Activated T-cell treated with anti-CD3 and anti-CD28 coated beads, Interleukin-2, amount 50 U/mL, for 4 hours (primary cell): ENCODE results near the gene CFAP107. TPM values are rescaled to one million over a fixed set of nuclear protein-coding genes. Genes with fewer than 3 reads are reported as not detected.
"Not testable (repeated sequence)": the region's sequence is repeated elsewhere in the genome, so short reads cannot be mapped to it uniquely, and the experiment has no call there.

Source experiments
- ATAC-seq, 2 donors: fragments of 200-7000 bp; cut with Tn5 transposase; one replicate each; pipeline ENCODE4 v1.10.0; 2021
- DNase-seq: peaks from one replicate; pipeline ENCODE4 v3.0.0-alpha.2; 2020
- H3K27me3 Mint-ChIP-seq: one replicate; pipeline ENCODE4 v1.8.0; 2021; ENCODE audit warnings: low read depth, mixed read lengths
- H3K36me3 Mint-ChIP-seq: one replicate; pipeline ENCODE4 v1.8.0; 2022; ENCODE audit warnings: mixed read lengths; ENCODE audit not compliant: insufficient read depth
- H3K4me1 Mint-ChIP-seq: one replicate; pipeline ENCODE4 v1.8.0; 2021; ENCODE audit warnings: low read depth, mixed read lengths
- H3K4me3 Mint-ChIP-seq: one replicate; pipeline ENCODE4 v1.8.0; 2021; ENCODE audit warnings: mild to moderate bottlenecking, moderate library complexity, mixed read lengths
- H3K9me3 Mint-ChIP-seq: one replicate; pipeline ENCODE4 v1.8.0; 2021; ENCODE audit warnings: mixed read lengths
- total RNA-seq, 3 donors: library from RNA; stranded (reverse); gene quantifications; one replicate each; pipeline ENCODE4 v1.2.1, GENCODE V29; 2021

The CFAP107 gene, protein sequence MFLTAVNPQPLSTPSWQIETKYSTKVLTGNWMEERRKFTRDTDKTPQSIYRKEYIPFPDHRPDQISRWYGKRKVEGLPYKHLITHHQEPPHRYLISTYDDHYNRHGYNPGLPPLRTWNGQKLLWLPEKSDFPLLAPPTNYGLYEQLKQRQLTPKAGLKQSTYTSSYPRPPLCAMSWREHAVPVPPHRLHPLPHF
- total RNA-seq = not detected

DNA sequence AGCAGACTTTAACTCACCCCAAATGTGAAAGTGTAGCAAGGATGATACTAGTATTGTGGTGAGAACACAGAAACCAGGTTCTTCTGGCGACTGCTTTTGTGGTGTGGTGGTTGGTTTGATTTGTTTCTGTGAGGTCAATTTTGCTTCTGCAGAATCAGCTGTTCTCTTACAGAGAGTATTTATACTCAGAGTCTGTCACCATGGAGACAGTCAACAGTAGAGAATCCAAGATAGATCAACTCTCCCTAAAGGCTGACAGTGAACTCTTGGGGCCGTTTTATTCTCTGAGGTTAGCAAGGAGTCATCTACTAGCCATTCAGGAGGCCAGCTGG lies at the start of gene CFAP107:
Gene CFAP107, plus strand, starts transcription at position 209 of the 332 bp plus-strand sequence. CDS start 231 bp downstream, outside the sequence.
- Mint-ChIP-seq H3K9me3 (peaks cover 28% of the 10 kb centered on the region), H3K27me3 (peaks cover 53% of the 10 kb centered on the region)

DNA sequence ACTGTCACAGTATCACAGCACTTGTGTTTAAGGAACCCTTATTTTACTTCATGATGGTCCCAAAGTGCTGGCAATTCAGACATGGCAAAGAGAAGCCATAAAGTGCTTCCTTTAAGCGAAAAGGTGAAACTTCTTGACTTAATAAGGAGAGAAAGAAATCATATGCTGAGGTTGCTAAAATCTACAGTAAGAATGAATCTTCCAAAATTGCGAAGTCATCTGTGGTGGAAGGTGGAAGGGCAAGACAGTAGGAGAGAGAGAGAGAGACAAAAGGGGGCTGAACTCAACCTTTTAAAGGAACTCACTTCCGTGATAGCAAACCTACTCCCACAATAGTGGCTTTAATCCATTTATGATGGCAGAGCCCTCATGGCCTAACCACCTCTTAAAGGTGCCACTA lies 49.3 kb upstream of the CFAP107 start:
- H3K4me3 Mint-ChIP-seq = no peak overlapping the region
- H3K36me3 Mint-ChIP-seq = peaks cover 2% of the 10 kb centered on the region
- H3K4me1 Mint-ChIP-seq = no peaks in the 10 kb centered on the region
- peaks cover 19% of the 10 kb centered on the region for H3K27me3 Mint-ChIP-seq
- DNase-seq (no peak), ATAC-seq (no peak)
- peaks cover 4% of the 10 kb centered on the region for H3K9me3 Mint-ChIP-seq

More for the DNA sequence above, at the start of gene CFAP107:
- no peak for DNase-seq
- H3K36me3 Mint-ChIP-seq = peaks cover 2% of the 10 kb centered on the region
- ATAC-seq = no peak
- H3K4me1 Mint-ChIP-seq = no peaks in the 10 kb centered on the region
- H3K4me3 Mint-ChIP-seq = no peak within 1 kb of the TSS

DNA sequence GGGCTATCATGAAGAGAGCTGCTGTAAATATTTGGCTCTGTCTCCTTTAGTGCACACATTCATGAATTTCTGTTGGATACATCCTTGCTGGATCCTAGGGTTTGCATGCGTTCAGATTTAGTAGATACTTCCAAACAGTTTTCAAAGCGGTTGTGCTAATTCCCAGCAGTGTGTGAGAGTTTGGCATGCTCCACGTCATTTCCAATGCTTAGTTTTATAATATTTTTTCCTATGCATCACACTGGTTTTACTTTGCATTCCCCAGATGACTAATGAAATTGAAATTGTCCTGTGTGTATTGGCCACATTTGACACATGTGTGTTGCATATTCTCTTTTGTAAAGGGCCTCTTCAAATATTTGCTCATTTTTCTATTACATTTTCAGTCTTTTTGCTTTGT lies 48.6 kb upstream of the CFAP107 start:
- Mint-ChIP-seq H3K9me3 (peaks cover 4% of the 10 kb centered on the region), H3K36me3 (peaks cover 2% of the 10 kb centered on the region), H3K27me3 (peaks cover 17% of the 10 kb centered on the region), H3K4me1 (no peaks in the 10 kb centered on the region), H3K4me3 (no peak overlapping the region)
- DNase-seq (no peak), ATAC-seq (no peak)

DNA sequence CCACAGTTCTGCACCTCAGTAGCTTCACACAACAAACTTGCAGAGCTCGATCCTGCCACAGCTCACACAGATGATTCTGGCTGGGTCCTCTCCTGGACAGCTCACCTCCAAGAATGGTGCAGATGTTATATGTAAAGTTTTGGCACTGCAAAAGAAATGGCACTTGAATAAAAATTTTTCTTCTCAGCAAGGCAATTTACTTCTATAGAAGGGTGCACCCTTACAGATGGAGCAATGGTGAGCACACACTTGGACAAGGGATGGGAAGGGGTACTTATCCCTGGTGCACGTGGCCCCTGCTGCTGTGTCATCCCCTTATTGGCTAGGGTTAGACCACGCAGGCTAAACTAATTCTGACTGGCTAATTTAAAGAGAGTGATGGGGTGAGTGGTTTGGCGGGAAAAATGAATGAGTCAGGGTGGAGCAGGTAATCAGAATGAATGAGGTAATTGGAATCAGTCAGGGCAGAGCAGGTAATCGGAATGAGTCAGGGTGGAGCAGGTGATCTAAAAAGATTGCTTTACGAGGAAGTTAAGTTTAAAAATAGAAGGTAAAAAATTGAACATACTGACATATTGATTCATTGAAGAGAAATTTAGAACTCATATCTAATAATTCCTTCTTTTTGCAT lies 42.1 kb upstream of the CFAP107 start:
- no peak for ATAC-seq
- H3K4me1 Mint-ChIP-seq = no peaks in the 10 kb centered on the region
- H3K9me3 Mint-ChIP-seq = peaks cover 27% of the 10 kb centered on the region
- no peak for DNase-seq
- no peak overlapping the region for H3K4me3 Mint-ChIP-seq
- H3K27me3 Mint-ChIP-seq = peaks cover 19% of the 10 kb centered on the region
- peaks cover 2% of the 10 kb centered on the region for H3K36me3 Mint-ChIP-seq

DNA sequence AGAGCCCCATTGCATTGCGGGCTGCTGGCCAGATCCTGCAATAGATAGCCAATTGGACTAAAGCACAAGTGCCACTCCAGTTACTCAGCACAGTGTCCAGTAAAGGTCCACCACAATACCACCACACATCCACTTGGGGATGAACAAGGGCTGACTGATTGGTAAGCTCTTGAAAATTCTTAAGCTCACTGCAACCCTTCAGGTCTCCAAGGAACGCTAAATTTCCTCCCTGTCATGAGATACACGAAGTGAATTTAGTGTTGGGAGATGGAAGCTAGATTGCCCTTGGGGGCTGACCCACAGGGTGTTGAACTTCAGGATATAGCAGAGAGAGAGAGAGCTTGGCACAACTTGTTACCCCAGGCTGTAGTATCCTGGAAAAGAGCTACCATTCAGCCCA lies 39.9 kb upstream of the CFAP107 start:
- H3K4me3 Mint-ChIP-seq = no peak overlapping the region
- ATAC-seq (no peak), DNase-seq (no peak)
- peaks cover 7% of the 10 kb centered on the region for H3K27me3 Mint-ChIP-seq
- peaks cover 24% of the 10 kb centered on the region for H3K9me3 Mint-ChIP-seq
- H3K36me3 Mint-ChIP-seq = no peaks in the 10 kb centered on the region
- no peaks in the 10 kb centered on the region for H3K4me1 Mint-ChIP-seq

DNA sequence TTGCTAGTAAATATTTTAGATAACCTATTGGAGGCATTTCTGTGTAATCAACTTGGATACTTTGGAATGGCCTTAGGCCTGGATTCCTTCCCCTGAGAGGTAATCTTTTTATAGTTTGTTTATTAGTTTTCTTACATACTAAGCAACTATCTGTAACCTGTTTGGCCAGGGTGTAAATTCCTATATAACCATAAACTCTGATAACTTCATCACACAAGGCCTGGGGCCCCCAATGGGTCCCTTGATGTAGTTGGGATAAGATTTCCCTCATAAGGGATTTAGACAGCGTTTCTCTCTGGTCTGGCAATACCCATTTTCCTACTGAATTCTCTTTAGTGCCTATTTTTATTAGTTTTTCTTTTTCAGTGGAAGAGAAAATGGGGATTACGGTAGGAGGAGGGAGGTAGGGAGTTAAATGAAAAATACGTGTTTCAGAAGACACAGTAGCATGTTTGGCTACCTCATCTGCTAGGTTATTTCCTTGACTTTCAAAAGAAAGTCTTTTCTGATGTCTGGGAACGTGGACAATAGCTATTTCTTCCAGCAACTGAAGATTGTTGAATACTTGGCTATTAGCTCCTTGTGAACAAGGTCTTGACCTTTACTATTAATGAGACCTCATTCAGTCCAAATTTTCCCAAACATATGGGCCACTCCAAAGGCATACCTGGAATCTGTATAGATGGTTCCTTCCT lies 37.5 kb upstream of the CFAP107 start:
- Mint-ChIP-seq H3K36me3 (no peaks in the 10 kb centered on the region), H3K4me3 (no peak overlapping the region), H3K4me1 (no peaks in the 10 kb centered on the region), H3K27me3 (peaks cover 9% of the 10 kb centered on the region), H3K9me3 (peaks cover 15% of the 10 kb centered on the region)
- DNase-seq = no peak
- no peak for ATAC-seq

DNA sequence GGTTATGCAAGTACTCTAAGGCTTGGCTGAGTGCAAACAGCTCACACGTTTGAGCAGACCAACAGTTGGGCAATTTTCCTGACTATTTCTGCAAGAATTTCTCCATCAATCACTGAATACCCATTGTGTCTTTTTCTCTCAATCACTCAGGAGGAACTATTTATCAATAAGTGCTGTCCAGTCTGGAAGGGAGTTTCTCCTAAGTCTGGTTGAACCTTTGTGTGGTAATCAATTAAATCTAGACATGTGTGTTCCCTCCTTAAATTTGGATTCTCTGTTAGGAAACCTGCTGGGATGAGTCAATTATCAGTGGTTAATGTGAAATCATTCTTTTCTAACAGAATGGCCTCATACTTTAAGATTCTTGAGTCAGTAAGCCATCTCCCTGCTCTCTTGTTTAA lies 36.9 kb upstream of the CFAP107 start:
- DNase-seq (no peak), ATAC-seq (no peak)
- peaks cover 13% of the 10 kb centered on the region for H3K27me3 Mint-ChIP-seq
- H3K4me1 Mint-ChIP-seq = no peaks in the 10 kb centered on the region
- no peak overlapping the region for H3K4me3 Mint-ChIP-seq
- H3K9me3 Mint-ChIP-seq = peaks cover 10% of the 10 kb centered on the region
- no peaks in the 10 kb centered on the region for H3K36me3 Mint-ChIP-seq

DNA sequence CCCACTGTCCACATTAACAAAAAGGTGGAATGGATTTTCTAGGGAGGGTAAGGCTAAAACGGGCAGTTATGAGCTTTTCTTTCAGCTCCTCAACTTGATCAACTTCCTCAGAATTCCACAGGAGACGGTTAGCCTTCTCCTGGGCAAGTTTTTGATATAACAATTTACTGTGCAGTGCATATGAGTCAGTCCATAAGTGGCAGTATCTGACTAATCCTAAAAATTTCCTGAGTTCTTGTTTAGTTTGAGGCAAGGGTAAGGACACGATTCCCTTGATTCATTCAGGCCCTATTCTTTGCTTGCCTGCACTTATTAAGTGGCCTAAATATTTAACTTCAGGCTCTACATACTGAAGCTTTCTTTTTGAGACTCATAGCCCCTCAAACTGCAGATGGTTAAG lies 36.3 kb upstream of the CFAP107 start:
- DNase-seq (no peak), ATAC-seq (no peak)
- Mint-ChIP-seq H3K36me3 (no peaks in the 10 kb centered on the region), H3K9me3 (peaks cover 5% of the 10 kb centered on the region), H3K4me1 (no peaks in the 10 kb centered on the region), H3K27me3 (peaks cover 13% of the 10 kb centered on the region), H3K4me3 (no peak overlapping the region)

DNA sequence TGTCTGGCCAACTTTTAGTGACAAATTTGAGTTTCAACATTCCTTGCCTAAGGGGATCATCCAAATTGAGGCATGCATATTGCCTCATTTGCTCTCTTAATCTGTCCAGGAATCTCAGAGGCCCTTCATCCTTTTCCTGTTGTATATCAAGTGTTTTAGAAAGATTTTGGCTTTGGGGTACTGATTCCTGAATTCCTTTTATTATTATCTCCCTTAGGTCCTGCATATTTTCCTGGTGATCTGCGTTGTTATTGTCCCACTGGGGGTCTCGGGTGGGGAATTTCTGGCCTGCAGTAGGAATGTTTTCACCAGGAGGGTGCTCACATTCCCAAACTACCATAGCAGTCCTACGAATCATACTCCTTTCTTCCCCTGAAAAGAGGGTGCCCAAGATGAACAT lies 34.5 kb upstream of the CFAP107 start:
- no peak overlapping the region for H3K4me3 Mint-ChIP-seq
- DNase-seq (no peak), ATAC-seq (no peak)
- no peaks in the 10 kb centered on the region for H3K36me3 Mint-ChIP-seq
- peaks cover 13% of the 10 kb centered on the region for H3K27me3 Mint-ChIP-seq
- no peaks in the 10 kb centered on the region for H3K9me3 Mint-ChIP-seq
- no peaks in the 10 kb centered on the region for H3K4me1 Mint-ChIP-seq

DNA sequence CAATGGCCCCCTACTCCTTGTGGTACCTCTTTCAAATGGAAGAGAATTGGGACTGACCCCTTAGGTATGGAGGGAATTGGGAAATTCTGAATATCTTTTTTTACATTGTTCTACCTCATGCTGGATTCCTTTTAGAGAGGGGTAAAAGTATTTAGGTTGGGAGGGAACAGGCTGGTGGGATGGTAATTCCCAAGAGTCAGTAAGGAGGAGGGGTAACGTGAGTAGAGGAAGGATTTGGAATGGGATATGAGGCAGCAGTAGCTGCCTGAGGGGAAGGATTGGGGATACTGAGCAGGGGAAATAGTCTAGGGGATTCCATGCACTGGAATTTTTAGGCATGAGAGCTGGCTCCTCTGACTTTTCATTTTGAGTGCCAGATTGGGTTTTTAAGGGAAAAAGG lies 33.9 kb upstream of the CFAP107 start:
- Mint-ChIP-seq H3K27me3 (peaks cover 13% of the 10 kb centered on the region), H3K9me3 (no peaks in the 10 kb centered on the region), H3K4me3 (no peak overlapping the region), H3K4me1 (no peaks in the 10 kb centered on the region), H3K36me3 (no peaks in the 10 kb centered on the region)
- DNase-seq (no peak), ATAC-seq (no peak)

DNA sequence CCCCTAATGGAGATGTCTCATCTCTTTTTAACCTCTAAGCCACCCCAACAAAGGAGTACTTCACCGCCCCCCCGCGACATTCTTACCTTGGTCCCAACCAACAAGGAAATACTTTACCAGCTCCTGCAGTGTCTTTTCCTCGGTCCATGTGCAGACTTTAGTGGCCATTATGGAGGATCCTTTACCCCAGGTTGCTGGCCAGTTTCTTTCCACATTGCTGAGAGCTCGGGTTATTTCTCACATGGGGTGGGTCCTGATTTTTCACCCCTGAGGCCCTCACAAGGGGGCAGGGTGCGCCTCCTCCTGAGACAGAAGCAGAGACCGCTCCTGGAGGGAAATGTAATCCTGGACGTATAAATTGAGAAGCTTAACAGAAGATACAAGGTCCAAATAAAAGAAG lies 33.1 kb upstream of the CFAP107 start:
- Mint-ChIP-seq H3K4me1 (no peaks in the 10 kb centered on the region), H3K4me3 (no peak overlapping the region), H3K36me3 (no peaks in the 10 kb centered on the region), H3K27me3 (peaks cover 14% of the 10 kb centered on the region), H3K9me3 (no peaks in the 10 kb centered on the region)
- DNase-seq (no peak), ATAC-seq (no peak)

DNA sequence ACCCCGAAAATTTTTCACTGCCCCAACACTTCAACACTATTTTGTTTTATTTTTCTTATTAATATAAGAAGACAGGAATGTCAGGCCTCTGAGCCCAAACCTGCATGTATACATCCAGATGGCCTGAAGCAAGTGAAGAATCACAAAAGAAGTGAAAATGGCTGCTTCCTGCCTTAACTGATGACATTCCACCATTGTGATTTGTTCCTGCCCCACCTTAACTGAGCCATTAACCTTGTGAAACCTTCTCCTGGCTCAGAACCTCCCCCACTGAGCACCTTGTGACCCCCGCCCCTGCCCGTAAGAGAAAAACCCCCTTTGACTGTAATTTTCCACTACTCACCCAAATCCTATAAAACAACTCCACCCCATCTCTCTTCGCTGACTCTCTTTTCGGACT lies 32.3 kb upstream of the CFAP107 start:
- peaks cover 14% of the 10 kb centered on the region for H3K27me3 Mint-ChIP-seq
- H3K36me3 Mint-ChIP-seq, H3K4me1 Mint-ChIP-seq, ATAC-seq, H3K9me3 Mint-ChIP-seq, H3K4me3 Mint-ChIP-seq, DNase-seq: not testable (repeated sequence)

DNA sequence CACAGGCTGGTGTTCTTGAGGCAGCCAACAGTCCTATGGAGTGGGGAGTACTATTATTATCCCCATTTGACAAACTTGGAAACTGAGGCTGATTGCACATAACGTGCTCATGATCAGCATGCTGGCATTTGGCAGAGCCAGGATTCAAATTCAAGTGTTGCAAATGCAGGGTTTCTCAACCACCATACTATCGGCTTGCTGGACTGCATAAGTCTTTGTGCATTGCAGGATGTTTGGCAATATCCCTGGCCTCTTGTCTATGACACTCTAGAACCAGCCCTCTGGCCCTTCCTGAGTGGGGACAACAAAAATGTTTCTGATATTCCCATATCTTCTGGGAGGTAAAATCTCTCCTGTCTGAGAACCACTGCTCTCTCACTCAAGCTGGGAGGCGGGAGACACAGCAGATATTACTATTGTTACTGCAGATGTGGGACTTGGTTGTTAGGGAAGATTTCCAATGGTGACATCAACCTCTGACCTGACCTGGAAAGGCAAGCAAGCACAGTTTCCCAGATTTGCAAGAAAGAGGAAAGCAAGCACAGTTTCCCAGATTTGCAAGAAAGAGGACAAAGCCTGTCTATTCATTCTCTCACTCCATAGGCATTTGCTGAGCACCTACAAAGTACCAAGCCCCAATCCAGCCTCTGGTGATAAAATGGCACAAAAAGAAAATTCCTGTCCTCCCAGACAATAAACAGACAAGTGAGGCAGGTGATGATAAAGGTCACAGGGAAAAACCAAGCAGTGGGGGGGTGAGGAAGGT lies 31.1 kb upstream of the CFAP107 start:
- Mint-ChIP-seq H3K9me3 (no peaks in the 10 kb centered on the region), H3K36me3 (no peaks in the 10 kb centered on the region), H3K4me3 (no peak overlapping the region), H3K4me1 (no peaks in the 10 kb centered on the region), H3K27me3 (peaks cover 14% of the 10 kb centered on the region)
- ATAC-seq = no peak
- no peak for DNase-seq

DNA sequence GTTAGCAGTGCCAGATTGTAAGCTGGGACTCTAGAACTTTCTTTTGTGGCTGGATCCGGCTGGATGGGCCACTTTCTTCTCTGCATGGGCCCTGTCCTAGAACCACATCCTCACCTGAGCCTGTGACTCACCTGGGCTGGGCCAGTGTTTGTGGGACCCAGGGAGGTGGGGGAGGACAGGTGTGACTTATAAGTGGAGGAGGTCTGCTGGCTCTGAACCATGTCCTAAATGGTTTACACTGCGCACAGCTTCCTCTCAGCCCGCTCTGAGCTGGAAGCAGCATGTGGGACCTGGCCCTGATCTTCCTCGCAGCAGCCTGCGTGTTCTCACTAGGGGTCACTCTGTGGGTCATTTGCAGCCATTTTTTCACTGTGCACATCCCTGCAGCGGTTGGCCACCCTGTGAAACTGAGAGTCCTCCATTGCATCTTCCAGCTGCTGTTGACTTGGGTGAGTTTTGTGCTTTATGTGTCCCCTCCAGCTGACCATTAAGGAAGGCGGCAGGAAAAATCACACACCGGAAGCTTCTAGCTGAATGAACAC lies 30.0 kb upstream of the CFAP107 start, which contains the start of gene AADACL3:
Gene AADACL3, plus strand, starts transcription at position 215 of the 542 bp plus-strand sequence. Its CDS starts 67 bp downstream, at position 282.
- Mint-ChIP-seq H3K36me3 (no peaks in the 10 kb centered on the region), H3K4me1 (no peaks in the 10 kb centered on the region), H3K9me3 (no peaks in the 10 kb centered on the region), H3K27me3 (peaks cover 19% of the 10 kb centered on the region), H3K4me3 (no peak within 1 kb of the TSS)
- no peak for ATAC-seq
- DNase-seq = no peak
